ENCODE data around the gene NELL2. TPM values are rescaled to one million over a fixed set of nuclear protein-coding genes. Genes with fewer than 3 reads are reported as not detected.
"Not testable (repeated sequence)": the region's sequence is repeated elsewhere in the genome, so short reads cannot be mapped to it uniquely, and the experiment has no call there.

The NELL2 gene
- under 0.01 TPM in 1 of 2 replicates, not detected in the other for total RNA-seq

- peak in 1 of 2 donors; percentile 9 for DNase-seq (ENCODE audit: low read depth in 2 of 2)
These were observed at the start of gene NELL2 for GRCh38 chr12:44875954-44876543. Gene NELL2 (minus strand): TSS chr12:44876315. CDS start chr12:44875869, 446 bp downstream.

DNA sequence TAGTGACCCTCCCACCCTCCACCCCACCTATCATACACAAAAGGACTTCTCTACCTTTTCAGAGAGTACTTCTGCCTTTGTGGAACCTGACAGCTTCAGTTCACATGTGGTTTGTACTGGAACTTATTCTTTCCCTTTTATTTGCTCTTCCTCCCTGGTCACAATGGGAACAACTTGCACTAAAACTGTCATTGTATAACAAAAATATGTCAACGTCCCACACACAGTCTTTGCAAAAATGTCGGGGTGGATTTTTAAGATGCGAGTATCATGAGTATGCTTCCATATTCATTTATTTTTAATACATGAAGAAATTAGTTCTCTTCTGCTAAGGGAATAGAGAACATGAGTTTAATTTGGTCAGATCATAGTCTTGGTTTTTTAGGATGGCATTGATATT is 45.6 kb upstream of the NELL2 start:
- DNase-seq (ENCODE audit: low read depth in 2 of 2): no peak

DNA sequence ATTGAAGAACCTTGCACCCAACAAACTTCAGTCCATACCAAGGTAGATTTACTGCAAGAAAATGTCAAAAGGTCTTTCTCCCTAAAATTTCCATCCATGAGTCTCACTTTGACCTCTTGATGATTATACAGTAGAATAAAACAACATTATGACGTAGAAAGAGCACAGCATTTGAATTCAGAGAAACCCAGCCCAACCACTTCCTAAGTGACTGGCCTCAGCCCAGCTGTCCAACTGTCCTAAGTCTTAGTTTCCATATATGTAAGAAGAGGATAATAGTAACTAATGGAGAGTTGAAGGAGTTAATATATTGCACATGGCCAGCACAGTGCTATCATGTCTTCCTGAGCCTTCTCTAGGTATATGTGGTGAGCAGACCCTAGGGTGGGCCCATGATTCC is 41.0 kb upstream of the NELL2 start:
- DNase-seq (ENCODE audit: low read depth in 2 of 2): no peak

- no peak for DNase-seq (ENCODE audit: low read depth in 2 of 2)
These were observed 39.8 kb upstream of the NELL2 start for GRCh38 chr12:44915958-44916357.

DNA sequence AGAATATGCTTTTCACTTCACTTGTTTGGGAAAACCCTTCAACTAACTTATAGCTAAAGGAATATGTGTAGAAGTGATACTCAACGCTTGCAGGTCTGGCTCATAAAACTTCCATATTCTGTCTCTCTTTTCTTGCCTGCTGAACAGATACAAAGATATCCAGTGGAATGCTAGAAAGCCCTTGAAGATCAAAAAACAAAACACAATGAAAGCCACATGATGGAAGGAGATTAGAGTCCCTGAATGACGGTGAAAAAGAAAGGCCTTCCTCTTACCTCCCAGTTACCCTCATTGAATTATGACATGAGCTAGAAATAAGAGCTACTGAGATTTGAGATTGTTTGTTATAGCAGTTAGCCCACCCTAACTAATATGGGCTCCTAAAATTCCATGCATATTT is 28.2 kb upstream of the NELL2 start:
- DNase-seq (ENCODE audit: low read depth in 2 of 2): no peak

DNA sequence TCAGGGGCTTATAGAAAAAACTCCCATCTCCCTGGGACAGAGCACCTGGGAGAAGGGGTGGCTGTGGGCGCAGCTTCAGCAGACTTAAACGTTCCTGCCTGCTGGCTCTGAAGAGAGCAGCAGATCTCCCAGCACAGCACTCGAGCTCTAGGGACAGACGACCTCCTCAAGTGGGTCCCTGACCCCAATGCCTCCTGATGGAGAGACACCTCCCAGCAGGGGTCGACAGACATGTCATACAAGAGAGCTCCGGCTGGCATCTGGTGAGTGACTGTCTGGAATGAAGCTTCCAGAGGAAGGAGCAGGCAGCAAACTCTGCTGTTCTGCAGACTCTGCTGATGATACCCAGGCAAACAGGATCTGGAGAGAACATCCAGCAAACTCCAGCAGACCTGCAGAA is 22.0 kb upstream of the NELL2 start:
- not testable (repeated sequence) for DNase-seq (ENCODE audit: low read depth in 2 of 2)

DNA sequence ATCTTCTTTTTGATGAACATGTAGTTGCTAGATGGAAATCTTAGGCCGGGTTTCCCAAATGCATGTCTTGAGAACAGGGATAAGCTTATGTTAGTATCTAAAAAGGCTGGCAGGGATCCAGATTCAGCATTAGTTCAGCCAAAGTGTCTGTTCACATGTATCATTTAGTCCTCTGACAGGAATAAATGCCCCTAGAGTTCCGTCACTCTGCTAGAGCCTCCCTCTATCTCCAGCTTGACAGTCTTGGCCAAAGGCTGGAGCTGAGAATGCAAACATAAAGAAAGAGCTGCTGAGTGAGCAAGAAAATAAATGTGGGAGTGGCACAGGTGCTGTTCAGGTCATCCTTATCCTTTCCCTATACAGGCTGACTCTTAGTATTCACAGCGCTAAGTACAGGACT is 13.8 kb upstream of the NELL2 start:
- DNase-seq (ENCODE audit: low read depth in 2 of 2): no peak

- DNase-seq (ENCODE audit: low read depth in 2 of 2): no peak
These were observed 13.0 kb upstream of the NELL2 start for GRCh38 chr12:44889162-44889561.

GRCh38 chr12:44885902-44886301 is 9.8 kb upstream of the NELL2 start:
- DNase-seq (ENCODE audit: low read depth in 2 of 2): no peak

DNA sequence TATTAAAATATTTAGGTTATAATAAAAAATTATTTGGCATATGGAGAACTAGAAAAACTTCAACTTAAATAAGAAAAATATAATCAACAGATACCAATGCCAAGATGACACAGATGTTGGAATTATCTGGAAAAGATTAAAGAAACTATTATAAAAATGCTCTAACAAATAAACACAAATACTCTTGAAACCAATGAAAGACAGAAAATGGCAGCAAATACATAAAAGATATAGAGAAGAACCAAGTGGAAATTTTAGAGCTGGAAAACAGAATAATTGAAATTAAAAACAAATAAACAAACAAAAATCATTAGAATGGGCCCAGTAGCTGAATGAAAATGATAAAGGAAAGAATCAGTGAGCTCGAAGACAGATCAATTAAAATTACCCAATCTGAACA is 5.1 kb upstream of the NELL2 start:
- DNase-seq (ENCODE audit: low read depth in 2 of 2): no peak

DNA sequence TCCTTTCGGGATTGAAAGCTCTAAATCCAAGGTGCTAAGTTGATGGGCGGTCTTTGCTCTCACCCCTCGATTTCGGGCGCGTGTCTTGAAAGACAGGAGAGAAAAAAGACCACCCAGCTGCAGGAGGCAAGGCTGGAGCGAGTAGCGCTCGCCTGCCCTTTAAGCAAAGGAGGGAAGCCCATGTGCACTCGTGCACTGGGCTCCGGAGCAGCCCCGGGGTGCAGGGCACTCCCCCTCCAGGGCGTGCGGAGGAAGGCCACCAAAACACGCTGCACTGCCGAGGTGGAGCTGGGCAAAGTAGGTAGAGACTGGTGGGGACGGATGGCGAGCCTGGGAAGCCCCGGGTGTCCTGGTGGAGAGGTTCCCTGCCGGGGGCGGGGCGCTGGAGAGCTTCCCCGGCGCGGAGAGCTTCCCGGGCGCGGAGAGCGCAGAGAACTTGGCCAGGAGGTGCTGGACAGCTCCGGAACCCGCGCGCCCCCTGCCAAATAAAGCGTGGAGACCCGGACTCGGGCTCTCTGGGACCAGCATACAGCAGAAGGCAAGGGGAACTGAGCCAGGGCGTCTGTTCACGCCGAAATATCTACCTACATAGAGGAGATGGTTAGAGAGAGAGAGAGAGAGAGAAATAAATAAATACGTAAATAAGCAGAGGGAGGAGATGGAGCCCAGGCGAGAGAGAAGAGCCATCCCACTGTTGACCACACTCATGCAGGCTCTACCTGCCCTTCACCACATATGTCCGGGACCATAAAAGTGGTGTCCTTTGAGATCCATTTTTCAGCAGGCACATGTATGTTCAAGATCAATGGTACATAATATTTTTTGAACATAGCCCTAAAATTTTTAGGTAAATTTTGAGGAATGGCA is 662 bp upstream of the NELL2 start:
- peak in 1 of 2 donors; percentile 7 for DNase-seq (ENCODE audit: low read depth in 2 of 2)

DNA sequence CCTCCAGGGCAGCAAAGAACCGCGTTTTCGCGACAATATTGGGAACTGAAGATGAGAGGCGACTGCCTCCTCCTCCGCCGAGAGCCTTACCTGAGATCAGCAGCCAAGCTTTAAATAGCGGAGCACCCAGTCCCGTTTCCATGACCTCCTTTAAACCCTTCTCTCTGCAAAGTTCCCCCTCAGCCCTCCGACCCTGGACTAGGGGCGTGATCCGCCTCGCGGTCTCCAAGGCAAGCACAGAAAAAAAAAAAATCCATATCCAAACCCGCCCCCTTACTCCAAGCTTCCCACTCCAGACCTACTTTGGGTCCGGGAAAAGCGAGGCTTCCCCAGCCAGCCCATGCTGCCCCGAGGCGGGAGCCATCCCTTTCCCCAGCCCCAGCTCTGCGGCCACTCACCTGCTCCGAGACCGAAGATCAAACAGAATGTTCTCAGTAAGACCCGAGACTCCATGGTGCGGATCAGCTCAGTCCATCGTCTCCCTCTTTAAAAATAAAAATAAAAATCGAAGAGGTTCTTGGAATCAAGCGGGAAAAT is 630 bp downstream of the NELL2 start:
- no peak for DNase-seq (ENCODE audit: low read depth in 2 of 2)

GRCh38 chr12:44874981-44875416 is 1.1 kb downstream of the NELL2 start:
- no peak for DNase-seq (ENCODE audit: low read depth in 2 of 2)

- DNase-seq (ENCODE audit: low read depth in 2 of 2): no peak
These were observed 2.2 kb downstream of the NELL2 start for GRCh38 chr12:44873898-44874297.

DNA sequence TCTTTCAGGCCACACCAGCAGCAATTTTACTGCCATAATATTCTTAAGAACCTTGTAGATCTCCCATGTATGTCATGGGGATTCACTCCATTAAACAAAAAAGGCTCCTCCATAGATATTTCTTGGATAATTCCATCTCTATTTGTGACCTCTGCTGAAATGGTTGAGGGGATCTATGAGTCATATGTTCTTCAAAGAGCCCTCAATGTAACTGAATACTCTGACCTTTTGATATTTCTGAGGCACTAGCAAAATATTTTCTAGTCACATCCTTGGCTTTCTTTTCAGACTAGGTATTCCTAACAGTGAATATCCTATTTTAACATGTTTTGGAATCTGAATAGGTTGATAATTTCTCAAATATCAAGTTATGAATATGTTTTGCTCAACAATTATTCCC is 6.6 kb downstream of the NELL2 start:
- no peak for DNase-seq (ENCODE audit: low read depth in 2 of 2)

DNA sequence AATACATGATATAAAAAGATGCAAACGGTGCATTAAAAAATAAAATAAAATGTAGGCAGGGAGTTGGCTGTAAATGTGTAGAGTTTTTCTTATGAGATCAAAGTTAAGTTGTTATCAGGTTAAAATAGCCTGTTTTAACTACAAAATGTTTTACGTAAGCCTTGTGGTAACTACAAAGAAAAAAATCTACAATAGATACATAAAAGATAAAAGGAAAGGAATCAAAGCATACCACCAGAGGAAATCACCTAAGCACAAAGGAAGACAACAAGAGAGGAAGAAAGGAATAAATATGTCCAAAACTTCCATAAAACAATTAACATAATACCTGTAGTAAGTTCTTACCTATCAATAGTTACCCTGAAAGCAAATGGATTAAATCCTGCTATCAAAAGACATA is 12.2 kb downstream of the NELL2 start:
- DNase-seq (ENCODE audit: low read depth in 2 of 2): no peak

DNA sequence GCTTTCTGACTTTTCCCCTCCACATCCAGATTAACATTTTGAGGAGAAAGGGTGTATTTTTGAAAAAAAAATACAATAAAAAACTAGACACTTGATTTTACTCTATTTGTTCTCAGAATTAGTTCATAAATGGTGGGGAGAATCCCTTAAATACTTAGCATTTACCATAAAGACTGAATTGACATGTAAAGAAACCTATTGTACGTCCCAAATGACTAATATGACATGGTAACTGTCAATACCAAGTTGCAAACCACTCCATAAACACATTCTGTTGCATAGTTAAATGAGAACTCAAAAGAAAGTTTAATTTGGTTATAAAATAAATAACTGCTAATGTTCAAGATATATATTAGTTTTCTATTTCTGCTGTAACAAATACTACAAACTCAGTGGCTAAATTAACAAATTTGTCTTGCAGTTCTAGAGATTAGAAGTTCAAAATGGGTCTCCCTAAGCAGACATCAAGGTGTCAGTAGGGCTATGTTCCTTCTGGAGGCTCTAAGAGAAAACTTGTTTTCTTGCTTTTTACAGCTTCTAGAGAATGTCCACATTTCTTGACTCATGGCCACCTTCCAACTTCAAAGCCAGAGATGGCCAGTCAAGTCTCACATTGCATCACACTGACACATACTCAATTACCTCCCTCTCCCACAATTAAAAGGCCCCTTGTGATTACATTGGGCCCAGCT is 16.0 kb downstream of the NELL2 start:
- DNase-seq (ENCODE audit: low read depth in 2 of 2): no peak

GRCh38 chr12:44858226-44858855 is 17.8 kb downstream of the NELL2 start:
- no peak for DNase-seq (ENCODE audit: low read depth in 2 of 2)

DNA sequence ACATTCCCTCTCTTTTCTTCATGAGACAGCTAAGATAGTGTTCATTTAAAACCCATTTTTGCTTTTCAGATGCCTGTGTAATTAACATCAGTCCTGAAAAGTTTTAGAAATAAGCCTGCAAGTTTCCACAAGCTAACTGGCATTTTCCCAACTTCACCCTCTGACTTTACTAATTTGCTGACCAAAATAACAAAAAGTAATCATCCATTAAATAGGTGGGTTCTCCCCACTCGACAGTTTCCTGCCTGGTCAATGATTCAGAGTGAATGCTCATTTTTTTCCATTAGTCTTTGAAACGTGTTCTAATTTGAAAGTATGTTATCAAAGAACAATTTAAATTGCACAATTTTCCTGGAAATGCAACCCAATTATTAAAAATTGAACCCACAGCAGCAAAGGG is 23.6 kb downstream of the NELL2 start:
- DNase-seq (ENCODE audit: low read depth in 2 of 2): no peak

DNA sequence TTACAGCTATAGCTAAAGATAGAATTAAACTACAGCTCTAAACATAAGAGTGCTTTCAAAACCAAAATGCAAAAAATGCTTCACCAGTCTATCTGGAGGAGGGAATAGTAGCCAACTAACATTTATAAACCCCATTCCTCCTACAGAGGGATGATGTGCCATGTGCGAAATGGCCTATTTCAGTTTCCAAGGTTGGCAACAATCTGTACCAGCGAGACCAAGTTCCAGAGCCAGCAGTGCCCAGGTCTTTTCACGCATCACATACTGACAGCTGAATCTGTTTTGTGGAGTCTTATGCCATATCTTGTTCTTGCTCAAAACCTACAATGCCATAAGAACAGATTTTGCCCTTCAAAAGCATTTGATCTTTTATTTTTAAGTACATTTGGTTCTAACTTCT is 24.5 kb downstream of the NELL2 start:
- no peak for DNase-seq (ENCODE audit: low read depth in 2 of 2)

- DNase-seq (ENCODE audit: low read depth in 2 of 2): no peak
These were observed 27.4 kb downstream of the NELL2 start for GRCh38 chr12:44848703-44849085.
